Uterus (tissue), 4 donors: ENCODE data around the gene INPP5K. TPM values are rescaled to one million over a fixed set of nuclear protein-coding genes. Genes with fewer than 3 reads are reported as not detected.
"Not testable (repeated sequence)": the region's sequence is repeated elsewhere in the genome, so short reads cannot be mapped to it uniquely, and the experiment has no call there.

ENCODE experiments used
- DNase-seq, 2 donors: peaks; one replicate each; pipeline ENCODE4 v3.0.0-alpha.2; 2019 to 2020
- H3K27ac ChIP-seq, 2 donors: fragments of 200-600 bp; sonication (generic); 1 replicate in 1 of 2; 2 replicates in 1 of 2; pipeline ENCODE4 v1.5.1; 2016 to 2018
- H3K27me3 ChIP-seq, 2 donors: fragments of 200-600 bp; sonication (generic); one replicate each; pipeline ENCODE4 v1.5.1; 2018 to 2019; ENCODE audit warnings: control low read depth in 1 of 2
- H3K36me3 ChIP-seq, 2 donors: fragments of 200-600 bp; sonication (generic); one replicate each; pipeline ENCODE4 v1.5.1; 2019; ENCODE audit warnings: control low read depth in 1 of 2
- H3K4me1 ChIP-seq, 2 donors: fragments of 200-600 bp; sonication (generic); one replicate each; pipeline ENCODE4 v1.5.1; 2018 to 2019; ENCODE audit warnings: control low read depth in 1 of 2
- H3K4me3 ChIP-seq, 2 donors: fragments of 200-600 bp; sonication (generic); 1 replicate in 1 of 2; 2 replicates in 1 of 2; pipeline ENCODE4 v1.5.1; 2018 to 2019; ENCODE audit warnings: mild to moderate bottlenecking in 1 of 2
- H3K9me3 ChIP-seq, 2 donors: fragments of 200-600 bp; sonication (generic); one replicate each; pipeline ENCODE4 v1.5.1; 2019; ENCODE audit warnings: control low read depth in 1 of 2
- CTCF ChIP-seq, 4 experiments: fragments of 200-600 bp in 2 of 4; fragments of 450-650 bp in 2 of 4; sonication (generic) in 2 of 4; IDR thresholded peaks; one replicate each; pipeline ENCODE4 v1.5.1; 2016 to 2019; ENCODE audit warnings: antibody characterized with exemption in 4 of 4, mild to moderate bottlenecking in 2 of 4, moderate library complexity in 1 of 4
- POLR2A ChIP-seq, 2 donors: fragments of 450-650 bp; IDR thresholded peaks; one replicate each; pipeline ENCODE4 v1.6.1; 2016; ENCODE audit warnings: antibody characterized with exemption in 2 of 2, mild to moderate bottlenecking in 1 of 2, moderate library complexity in 1 of 2
- intact Hi-C: fragments of 100-400 bp; cut with DNase I; formaldehyde crosslinking; loops from one replicate; pipeline ENCODE4 v1.15.1; 2023; ENCODE audit warnings: low total_unique reads
- total RNA-seq, 4 donors: library from RNA; depleted of rRNA in 3 of 4; stranded (reverse); fragments of >200 nt in 3 of 4; gene quantifications; one replicate each; pipeline versions ENCODE4 v1.1.0 to v1.2.4, GENCODE V29; 2014 to 2023
- donor health status: DM: yes; HTN: yes; CAD: no.

The INPP5K gene
- total RNA-seq, 4 donors from 2014 or later, result 14.1 to 49.3 (median 31.4) TPM

- Histone ChIP-seq H3K9me3 (no peaks in the 10 kb centered on the region), H3K27ac (no peak overlapping the region), H3K27me3 (no peaks in the 10 kb centered on the region), H3K4me1 (peaks cover 0 to 5% of the 10 kb centered on the region in 2 donors), H3K36me3 (no peaks in the 10 kb centered on the region), H3K4me3 (no peak overlapping the region)
- intact Hi-C loops, result no loop called here
- TF ChIP-seq CTCF (IDR thresholded peaks at IDR 0.05) (no peak), POLR2A (IDR thresholded peaks at IDR 0.05) (no peak)
- no peak for DNase-seq
Observed at GRCh38 chr17:1446201-1446600, 70.2 kb downstream of the INPP5K start.

GRCh38 chr17:1445695-1446094 is 70.7 kb downstream of the INPP5K start:
- H3K9me3 ChIP-seq, H3K36me3 ChIP-seq, H3K4me3 ChIP-seq, intact Hi-C loops, DNase-seq, H3K27ac ChIP-seq, H3K4me1 ChIP-seq, H3K27me3 ChIP-seq: not testable (repeated sequence)

Other genes with a start within 250 kb of the INPP5K start
- gene BHLHA9, start 246.2 kb downstream of the INPP5K start, total RNA-seq, result not detected
- under 1 TPM in 1 of 4 donors, not detected in 3; 0.27 TPM for gene TRARG1, start 236.9 kb downstream of the INPP5K start, total RNA-seq
- 100 to 1,000 TPM; 390 to 894 (median 580) TPM for gene YWHAE, start 116.4 kb downstream of the INPP5K start, total RNA-seq
- 100 to 1,000 TPM in 1 of 4 donors, 10 to 100 TPM in 3; 34.6 to 118 (median 57.3) TPM for gene CRK, start 60.4 kb downstream of the INPP5K start, total RNA-seq
- 100 to 1,000 TPM in 2 of 4 donors, 10 to 100 TPM in 2; 89.1 to 276 (median 116) TPM for gene MYO1C, start 23.9 kb downstream of the INPP5K start, total RNA-seq
- gene PITPNA, start 46.2 kb upstream of the INPP5K start, total RNA-seq, result 10 to 100 TPM; 18.5 to 83.6 (median 24.2) TPM
- 10 to 100 TPM in 1 of 4 donors, 1 to 10 TPM in 3; 3.6 to 15.6 (median 6.8) TPM for gene SLC43A2, start 112.2 kb upstream of the INPP5K start, total RNA-seq
- 10 to 100 TPM in 2 of 4 donors, 1 to 10 TPM in 2; 4.4 to 33.2 (median 14.2) TPM for gene SCARF1, start 129.1 kb upstream of the INPP5K start, total RNA-seq
- 10 to 100 TPM in 2 of 4 donors, 1 to 10 TPM in 2; 1.5 to 13.3 (median 8.5) TPM for gene RILP, start 133.3 kb upstream of the INPP5K start, total RNA-seq
- gene PRPF8, start 168.3 kb upstream of the INPP5K start, total RNA-seq, result 100 to 1,000 TPM; 123 to 413 (median 243) TPM
- gene TLCD2, start 193.8 kb upstream of the INPP5K start, total RNA-seq, result 1 to 10 TPM in 3 of 4 donors, under 1 TPM in 1; 0.88 to 8.0 (median 5.4) TPM
- 10 to 100 TPM; 23.6 to 40.7 (median 29.9) TPM for gene WDR81, start 208.1 kb upstream of the INPP5K start, total RNA-seq
- 10 to 100 TPM in 2 of 4 donors, 1 to 10 TPM in 1, under 1 TPM in 1; 0.83 to 21.5 (median 10.0) TPM for gene SERPINF2, start 226.3 kb upstream of the INPP5K start, total RNA-seq
- 100 to 1,000 TPM; 217 to 567 (median 435) TPM for gene SERPINF1, start 245.4 kb upstream of the INPP5K start, total RNA-seq